Cerebellar nuclear complex (tissue), 1 donor: ENCODE results near the gene ELL.
"Not testable (repeated sequence)": the region's sequence is repeated elsewhere in the genome, so short reads cannot be mapped to it uniquely, and the experiment has no call there.

Experiments used
- DNase-seq, 2 experiments: peaks; one replicate each; lab custom pipeline; 2025; lab: John Stamatoyannopoulos, UW

The ELL gene

GRCh38 chr19:18422530-18423191, 99.2 kb downstream of the ELL start:
- no peak for DNase-seq

- DNase-seq, result no peak
Measured at GRCh38 chr19:18421371-18421959, 100.4 kb downstream of the ELL start.

DNA sequence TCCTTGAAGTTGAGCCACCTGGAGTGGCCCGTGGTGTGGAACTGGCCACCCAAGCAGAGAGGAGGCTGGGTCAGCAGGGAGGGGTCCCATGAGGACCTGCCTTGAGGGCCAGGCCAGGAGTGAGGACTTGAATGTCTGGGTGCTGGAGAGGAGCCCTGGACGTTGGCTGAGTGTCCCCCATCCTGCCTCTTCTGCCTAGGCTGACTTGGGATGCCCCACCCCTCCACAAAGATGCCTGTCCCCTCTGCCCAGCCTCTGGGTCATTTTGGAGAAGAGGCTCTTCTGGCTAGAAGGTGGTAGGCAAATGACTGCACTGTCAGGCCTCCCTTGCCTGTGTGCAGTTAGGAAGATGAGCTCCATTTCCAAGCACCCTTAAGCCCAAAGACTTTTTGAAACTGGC, 100.9 kb downstream of the ELL start:
- DNase-seq, result no peak

GRCh38 chr19:18419699-18420460, 102.0 kb downstream of the ELL start:
- no peak for DNase-seq

DNA sequence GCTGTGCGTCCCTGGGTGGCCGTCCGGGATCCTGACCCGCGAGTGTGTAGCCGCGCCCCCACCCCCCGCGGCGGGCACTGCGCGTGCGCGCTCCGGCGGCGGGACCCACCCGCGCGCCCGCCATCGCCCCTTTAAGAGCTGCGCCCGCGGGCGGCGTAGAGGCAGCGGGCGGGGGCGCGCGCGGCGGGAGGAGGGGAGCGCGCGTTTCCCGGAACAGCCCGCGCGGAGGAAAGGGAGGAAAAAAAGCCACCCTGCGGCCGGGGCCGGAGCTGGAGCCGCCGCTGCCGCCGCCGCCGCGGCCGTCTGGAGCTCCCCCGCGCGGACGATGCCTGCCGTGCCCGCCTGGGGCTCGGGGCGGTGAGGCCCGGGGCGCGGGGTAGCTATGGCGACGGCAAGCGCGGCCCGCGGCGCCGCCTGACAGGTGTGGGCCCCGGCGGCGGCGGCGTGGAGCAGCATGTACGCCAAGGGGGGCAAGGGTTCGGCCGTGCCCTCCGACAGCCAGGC, 102.6 kb downstream of the ELL start, which contains the start of gene SSBP4:
TSS of gene SSBP4 (plus strand) at position 204 of the 504 bp plus-strand sequence. CDS start at position 455, 251 bp downstream.
- no peak for DNase-seq

DNA sequence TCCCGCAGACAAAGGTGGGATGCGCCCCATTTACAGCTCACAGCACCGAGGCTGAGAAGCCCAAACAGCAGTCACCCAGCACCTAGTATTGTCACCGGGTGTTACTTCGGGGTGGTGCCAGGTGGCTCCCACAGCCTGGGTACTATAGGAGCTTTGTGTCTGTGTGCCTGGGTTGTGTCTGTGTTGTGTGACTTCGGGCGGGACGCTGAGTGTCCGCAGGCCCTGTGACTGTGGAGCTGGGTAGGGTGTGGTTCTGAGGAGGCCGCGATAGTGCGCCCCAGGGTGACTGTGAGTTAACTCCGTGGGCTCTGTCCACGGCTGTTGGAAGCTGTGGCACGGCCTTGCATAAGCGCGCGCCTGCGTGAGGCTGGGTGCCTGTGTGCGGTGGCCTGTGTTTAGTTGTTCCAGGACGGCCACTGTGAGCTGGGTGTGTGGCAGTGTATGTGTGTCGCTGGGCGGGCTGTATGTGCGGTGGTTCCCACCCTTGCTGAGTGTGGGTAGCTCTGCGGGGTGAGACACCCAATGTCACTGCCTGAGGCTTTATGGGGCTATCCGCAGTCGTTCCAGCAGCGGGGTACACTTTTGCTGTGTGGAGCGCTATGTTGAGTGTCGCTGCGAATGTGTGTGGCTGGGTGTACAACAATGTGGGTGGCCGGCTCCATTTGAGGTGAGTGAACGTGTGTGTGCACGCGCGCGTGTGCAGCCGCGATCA, 103.2 kb downstream of the ELL start:
- DNase-seq, result no peak

DNA sequence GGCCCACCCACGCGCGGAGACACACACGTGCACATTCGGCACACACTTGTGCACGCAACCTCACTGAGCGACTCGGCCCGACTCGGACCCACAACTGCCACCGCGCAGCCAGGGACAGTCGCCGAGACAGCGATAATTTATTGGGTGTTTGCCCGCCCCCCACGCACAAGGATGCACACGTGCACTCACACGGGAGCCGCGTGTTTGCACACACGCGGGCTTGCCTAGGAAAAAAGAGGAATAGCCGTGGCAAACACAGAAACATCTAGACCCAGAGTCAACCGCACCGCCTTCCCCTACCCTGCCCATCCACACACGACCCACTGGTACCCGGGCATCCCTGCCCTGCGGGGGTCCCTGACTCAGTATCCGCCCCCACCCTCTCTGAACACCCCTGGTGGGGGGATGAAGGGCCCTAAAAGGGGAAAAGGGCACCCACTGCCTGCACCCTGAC, 103.8 kb downstream of the ELL start:
- no peak for DNase-seq

- no peak for DNase-seq
Measured at GRCh38 chr19:18417250-18418028, 104.4 kb downstream of the ELL start.

DNA sequence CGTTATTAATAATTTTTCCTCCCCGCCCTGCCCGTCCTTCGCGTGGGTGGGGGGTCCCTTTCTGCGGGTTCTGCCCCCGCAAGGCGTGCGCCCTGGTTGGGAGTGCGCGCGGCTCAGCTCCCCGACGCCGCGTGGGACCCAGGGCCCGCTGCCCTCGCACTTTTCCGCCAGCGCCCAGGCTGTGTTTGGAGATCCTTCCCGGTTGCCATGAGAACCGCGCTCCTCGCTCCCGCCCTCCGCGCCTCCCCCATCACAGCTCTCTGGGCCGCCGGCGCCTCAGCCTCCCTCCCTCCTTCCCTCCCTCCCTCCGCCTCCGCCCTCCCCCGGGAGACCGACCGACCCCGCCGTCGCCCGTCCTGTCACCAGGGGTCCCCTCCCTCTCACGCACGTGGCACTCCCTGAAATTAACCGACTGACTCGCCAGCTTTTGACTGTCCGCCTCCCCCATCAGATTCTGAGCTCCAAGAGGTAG, 105.1 kb downstream of the ELL start:
- DNase-seq, result no peak

DNA sequence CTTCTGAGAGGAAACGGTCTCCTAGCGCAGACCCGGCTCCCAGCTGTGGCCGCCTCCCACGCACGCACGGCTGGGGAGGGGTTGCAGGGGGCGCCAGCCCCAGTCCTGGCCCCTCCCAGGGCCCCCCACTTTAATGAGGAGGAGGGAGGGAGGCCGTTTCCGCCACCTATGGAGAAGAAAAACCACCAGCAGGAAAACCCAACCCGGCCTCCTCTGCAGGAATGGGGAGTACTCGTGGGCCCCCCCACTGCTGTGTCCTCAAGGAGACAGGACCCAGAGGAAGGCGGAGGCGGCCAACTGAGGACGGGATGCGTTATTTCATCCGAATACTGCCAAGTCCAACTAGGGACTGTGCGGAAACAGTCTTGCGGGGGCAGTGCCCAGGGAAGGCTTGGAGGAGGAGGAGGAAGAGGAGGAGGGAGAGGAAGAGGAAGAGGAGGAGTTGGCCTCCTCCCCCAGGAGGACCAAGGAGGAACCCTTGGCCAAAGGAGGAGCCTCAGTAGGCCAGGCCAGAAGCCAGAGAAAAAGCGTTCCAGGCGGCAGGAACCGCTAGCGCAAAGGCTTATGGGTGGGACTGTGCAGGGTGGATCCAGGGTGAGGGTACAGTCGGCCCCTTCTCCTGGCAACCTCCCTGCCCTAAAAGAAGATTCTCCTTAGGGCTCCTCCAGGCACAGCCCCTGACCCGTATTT, 106.5 kb downstream of the ELL start:
- no peak for DNase-seq

- no peak for DNase-seq
Measured at GRCh38 chr19:18414504-18415177, 107.2 kb downstream of the ELL start.

DNA sequence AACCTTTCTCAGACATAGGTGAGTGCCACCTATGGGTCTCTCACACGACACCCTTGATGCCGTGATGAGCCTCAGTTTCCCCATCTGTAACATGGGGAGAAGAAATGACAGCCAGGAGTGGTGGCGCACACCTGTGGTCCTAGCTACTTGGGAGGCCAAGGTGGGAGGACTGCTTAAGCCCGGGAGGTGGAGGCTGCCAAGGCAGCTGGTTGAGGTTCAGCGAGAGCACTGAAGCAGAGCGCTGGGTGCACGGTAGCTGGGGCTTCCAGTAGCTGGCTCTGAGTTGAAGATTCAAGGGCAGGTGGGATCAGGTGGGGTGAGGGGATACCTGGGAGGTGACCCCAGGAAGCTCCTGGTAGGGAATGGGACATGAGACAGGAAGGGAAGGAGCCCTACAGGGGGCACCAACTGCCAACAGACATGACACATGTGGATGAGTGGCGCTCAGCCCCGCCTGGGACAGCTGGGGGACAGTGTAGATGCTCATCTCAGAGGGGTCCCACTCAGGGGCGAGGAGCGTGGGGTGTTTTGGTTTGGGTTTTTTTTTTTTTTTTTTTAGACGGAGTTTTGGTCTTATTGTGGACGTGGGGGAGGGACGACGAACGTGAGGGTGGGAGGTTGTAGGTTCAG, 109.1 kb downstream of the ELL start:
- DNase-seq, result no peak

DNA sequence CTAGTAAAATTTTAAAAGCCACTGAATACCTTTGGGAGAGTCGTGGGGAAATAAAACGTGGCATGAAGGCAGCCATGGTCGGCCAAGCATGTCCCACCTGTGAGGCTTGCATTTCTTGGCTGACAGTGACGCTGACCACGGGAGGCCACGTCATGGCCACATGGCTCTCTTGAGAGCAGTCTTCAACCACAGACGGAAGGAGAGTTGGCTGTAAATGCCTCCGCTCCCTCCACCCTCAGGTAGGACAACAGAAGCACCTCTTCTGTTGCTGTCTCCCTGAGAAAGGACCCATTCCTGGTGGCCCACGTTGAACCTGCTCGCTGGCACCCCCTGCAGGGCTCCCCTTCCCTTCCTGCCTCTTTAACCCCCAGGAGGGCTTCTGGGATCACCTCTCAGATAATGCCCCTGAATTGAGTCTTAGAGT, 113.8 kb downstream of the ELL start:
- no peak for DNase-seq

DNA sequence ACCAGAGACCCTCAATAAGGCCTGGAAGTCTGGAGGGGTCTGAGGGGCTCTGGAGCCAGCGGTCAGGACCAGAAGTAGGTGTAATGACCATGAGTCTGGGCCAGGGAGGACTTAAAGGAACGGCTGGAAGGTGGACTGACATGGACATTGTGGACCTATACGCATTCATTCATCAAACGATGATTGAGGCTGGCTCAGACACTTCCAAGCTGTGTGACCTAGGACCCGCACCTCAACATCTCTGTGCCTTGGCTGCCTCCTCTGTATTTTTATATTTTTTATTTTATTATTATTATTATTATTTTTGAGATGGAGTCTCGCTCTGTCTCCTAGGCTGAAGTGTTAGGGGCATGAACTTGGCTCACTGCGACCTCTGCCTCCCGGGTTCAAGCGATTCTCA, 115.1 kb downstream of the ELL start:
- no peak for DNase-seq

GRCh38 chr19:18405754-18406153, 116.1 kb downstream of the ELL start:
- DNase-seq, result not testable (repeated sequence)

DNA sequence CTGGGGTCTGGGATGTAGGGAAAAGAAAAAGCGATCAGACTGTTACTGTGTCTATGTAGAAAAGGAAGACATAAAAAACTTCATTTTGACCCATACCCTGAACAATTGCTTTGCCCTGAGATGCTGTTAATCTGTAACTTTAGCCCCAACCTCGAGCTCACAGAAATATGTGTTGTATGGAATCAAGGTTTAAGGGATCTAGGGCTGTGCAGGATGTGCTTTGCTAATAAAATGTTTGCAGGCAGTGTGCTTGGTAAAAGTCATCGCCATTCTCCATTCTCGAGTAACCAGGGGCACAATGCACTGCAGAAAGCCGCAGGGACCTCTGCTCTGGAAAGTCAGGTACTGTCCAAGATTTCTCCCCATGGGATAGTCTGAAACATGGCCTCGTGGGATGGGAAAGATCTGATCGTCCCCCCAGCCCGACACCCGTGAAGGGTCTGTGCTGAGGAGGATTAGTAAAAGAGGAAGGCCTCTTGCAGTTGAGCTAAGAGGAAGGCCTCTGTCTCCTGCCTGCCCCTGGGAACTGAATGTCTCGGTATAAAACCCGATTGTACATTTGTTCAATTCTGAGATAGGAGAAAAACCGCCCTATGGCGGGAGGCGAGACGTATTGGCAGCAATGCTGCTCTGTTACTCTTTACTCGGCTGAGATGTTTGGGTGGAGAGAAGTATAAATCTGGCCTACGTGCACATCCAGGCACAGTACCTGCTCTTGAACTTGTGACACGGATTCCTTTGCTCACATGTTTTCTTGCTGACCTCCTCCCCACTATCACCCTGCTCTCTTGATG, 119.2 kb downstream of the ELL start:
- not testable (repeated sequence) for DNase-seq

GRCh38 chr19:18401580-18402112, 120.2 kb downstream of the ELL start:
- DNase-seq, result no peak

- no peak for DNase-seq
Measured at GRCh38 chr19:18399008-18399407, 122.9 kb downstream of the ELL start.
